Right lobe of liver (tissue), 6 donors: Measurements from ENCODE around the gene GPC5. TPM values are rescaled to one million over a fixed set of nuclear protein-coding genes. Genes with fewer than 3 reads are reported as not detected.

Source experiments
- ATAC-seq, 4 donors: fragments of 200-7000 bp; cut with Tn5 transposase; one replicate each; pipeline ENCODE4 v1.9.1; 2020; ENCODE audit warnings: mild to moderate bottlenecking in 4 of 4, moderate library complexity in 4 of 4
- DNase-seq, 3 donors: peaks; one replicate each; pipeline ENCODE4 v3.0.0-alpha.2; 2020
- H3K27ac ChIP-seq, 3 donors: fragments of 200-600 bp; one replicate each; pipeline ENCODE4 v1.8.0; 2022
- H3K27me3 ChIP-seq, 2 donors: fragments of 200-600 bp; one replicate each; pipeline ENCODE4 v1.8.0; 2022
- H3K36me3 ChIP-seq, 4 donors: fragments of 200-600 bp; sonication (generic) in 1 of 4; one replicate each; pipeline versions ENCODE4 v1.5.1 to v1.8.0; 2017 to 2022; ENCODE audit warnings: control low read depth in 1 of 4
- H3K4me1 ChIP-seq, 4 donors: fragments of 200-600 bp; sonication (generic) in 1 of 4; one replicate each; pipeline versions ENCODE4 v1.5.1 to v1.8.0; 2017 to 2022; ENCODE audit warnings: control low read depth in 1 of 4
- H3K4me3 ChIP-seq, 3 donors: fragments of 200-600 bp; one replicate each; pipeline ENCODE4 v1.8.0; 2022
- H3K9me3 ChIP-seq, 4 donors: fragments of 200-600 bp; sonication (generic) in 1 of 4; one replicate each; pipeline versions ENCODE4 v1.5.1 to v1.8.0; 2017 to 2022; ENCODE audit warnings: control low read depth in 1 of 4
- POLR2A ChIP-seq: fragments of 450-650 bp; IDR thresholded peaks from one replicate; pipeline ENCODE4 v1.6.1; 2017; ENCODE audit warnings: antibody characterized with exemption, mild to moderate bottlenecking
- WGBS: methylation state at CpG from one replicate; pipeline ENCODE4 v1.1.6; 2018; ENCODE audit warnings: low coverage, low lambda C conversion rate; ENCODE audit not compliant: insufficient coverage; ENCODE audit errors: missing lambda C conversion rate; 5-methylcytosine and 5-hydroxymethylcytosine counted together
- intact Hi-C, 2 donors: fragments of 100-400 bp; cut with DNase I; formaldehyde crosslinking; loops; one replicate each; pipeline versions ENCODE4 v1.11.2 to v1.14.1; 2022
- total RNA-seq, 6 experiments: library from RNA; depleted of rRNA in 2 of 6; stranded (reverse); fragments of >200 nt in 2 of 6; fragmentation: NEBNext Ultra II Directional in 3 of 6; extraction: Animal tissue kit (Norgen Biotek cat#: 25700) in 3 of 6; gene quantifications; one replicate each; pipeline versions ENCODE4 v1.1.0 to v1.2.4, GENCODE V29; 2016 to 2023
- TF ChIP-seq, protein P1 (sequence below), 4 donors: fragments of 200-600 bp in 3 of 4; fragments of 450-650 bp in 1 of 4; IDR thresholded peaks; one replicate each; pipeline versions ENCODE4 v1.5.1 to v1.8.0; 2016 to 2022; ENCODE audit warnings: antibody characterized with exemption in 4 of 4, mild to moderate bottlenecking in 2 of 4
- donor health status: DM: no; HTN: yes; CAD: no.
- donor health status: DM: no; HTN: no; CAD: no.
- donor health status: DM: no; HTN: no; CAD: no.
- donor health status: DM: no; HTN: yes; CAD: no.
- donor health status: DM: no; HTN: yes; CAD: no.

GPC5 gene
- total RNA-seq, 6 experiments from 2014 or later, result 0.12 to 0.99 (median 0.66) TPM

DNA sequence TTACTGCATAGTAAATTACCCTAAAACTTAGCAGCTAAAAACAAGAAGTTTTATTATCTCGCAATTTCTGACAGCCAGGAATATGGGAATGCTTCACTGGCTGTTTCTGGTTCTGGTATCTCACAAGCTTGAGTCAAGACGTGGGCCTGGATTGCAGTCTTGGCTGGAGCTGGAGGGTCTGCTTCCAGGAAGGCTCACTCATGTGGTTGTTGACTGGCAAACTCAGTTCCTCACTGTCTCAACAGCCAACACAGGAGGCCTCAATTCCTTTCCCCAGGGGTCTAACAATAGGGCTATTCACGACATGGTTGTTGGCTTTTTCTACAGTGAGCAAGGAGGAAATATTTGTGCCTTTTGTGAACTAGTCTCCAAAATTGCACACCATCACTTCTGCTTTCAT lies 146.3 kb downstream of the GPC5 start:
- DNase-seq (no peak), ATAC-seq (no peak)
- TF ChIP-seq, protein P1, sequence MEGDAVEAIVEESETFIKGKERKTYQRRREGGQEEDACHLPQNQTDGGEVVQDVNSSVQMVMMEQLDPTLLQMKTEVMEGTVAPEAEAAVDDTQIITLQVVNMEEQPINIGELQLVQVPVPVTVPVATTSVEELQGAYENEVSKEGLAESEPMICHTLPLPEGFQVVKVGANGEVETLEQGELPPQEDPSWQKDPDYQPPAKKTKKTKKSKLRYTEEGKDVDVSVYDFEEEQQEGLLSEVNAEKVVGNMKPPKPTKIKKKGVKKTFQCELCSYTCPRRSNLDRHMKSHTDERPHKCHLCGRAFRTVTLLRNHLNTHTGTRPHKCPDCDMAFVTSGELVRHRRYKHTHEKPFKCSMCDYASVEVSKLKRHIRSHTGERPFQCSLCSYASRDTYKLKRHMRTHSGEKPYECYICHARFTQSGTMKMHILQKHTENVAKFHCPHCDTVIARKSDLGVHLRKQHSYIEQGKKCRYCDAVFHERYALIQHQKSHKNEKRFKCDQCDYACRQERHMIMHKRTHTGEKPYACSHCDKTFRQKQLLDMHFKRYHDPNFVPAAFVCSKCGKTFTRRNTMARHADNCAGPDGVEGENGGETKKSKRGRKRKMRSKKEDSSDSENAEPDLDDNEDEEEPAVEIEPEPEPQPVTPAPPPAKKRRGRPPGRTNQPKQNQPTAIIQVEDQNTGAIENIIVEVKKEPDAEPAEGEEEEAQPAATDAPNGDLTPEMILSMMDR (IDR thresholded peaks at IDR 0.05), result no peak
- no peak for TF ChIP-seq POLR2A
- H3K27ac ChIP-seq, result no peak overlapping the region
- H3K4me3 ChIP-seq, result no peak overlapping the region
- 34% methylated on average over 3 of the region's 3 CpGs for WGBS
- no peaks in the 10 kb centered on the region for H3K36me3 ChIP-seq
- H3K9me3 ChIP-seq, result no peaks in the 10 kb centered on the region
- H3K4me1 ChIP-seq, result peaks cover 0 to 4% (median 0%) of the 10 kb centered on the region in 4 donors
- H3K27me3 ChIP-seq, result no peaks in the 10 kb centered on the region
- intact Hi-C loops, result no loop called here

DNA sequence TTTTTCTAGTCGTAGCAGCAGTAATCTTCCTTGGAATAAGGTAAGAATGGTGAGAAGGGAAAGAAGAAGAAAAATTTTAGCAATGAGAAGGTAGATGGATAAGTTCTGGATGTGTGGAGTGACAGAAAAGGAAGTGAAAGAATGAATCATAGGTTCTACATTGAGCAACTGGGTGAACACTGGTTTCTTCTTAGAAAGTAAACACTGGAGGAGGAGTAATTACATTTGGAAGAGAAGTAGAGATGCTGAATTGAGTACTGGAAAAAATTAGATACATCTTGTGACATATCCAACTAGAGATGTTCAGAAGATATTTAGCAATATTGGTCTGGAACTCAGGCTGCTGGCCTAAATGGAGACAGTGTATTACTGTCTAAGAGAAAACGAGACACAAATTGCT lies 148.5 kb downstream of the GPC5 start:
- no peak overlapping the region for H3K4me3 ChIP-seq
- H3K9me3 ChIP-seq, result no peaks in the 10 kb centered on the region
- intact Hi-C loops, result no loop called here
- no peak overlapping the region for H3K27ac ChIP-seq
- H3K27me3 ChIP-seq, result no peaks in the 10 kb centered on the region
- WGBS, result 80% methylated on average over 2 of the region's 2 CpGs
- TF ChIP-seq, protein P1 (IDR thresholded peaks at IDR 0.05), result no peak
- no peak for TF ChIP-seq POLR2A
- ATAC-seq (peak in 1 of 4 donors; percentile 64), DNase-seq (no peak)
- peaks cover 0 to 3% (median 0%) of the 10 kb centered on the region in 4 donors for H3K4me1 ChIP-seq
- no peaks in the 10 kb centered on the region for H3K36me3 ChIP-seq

DNA sequence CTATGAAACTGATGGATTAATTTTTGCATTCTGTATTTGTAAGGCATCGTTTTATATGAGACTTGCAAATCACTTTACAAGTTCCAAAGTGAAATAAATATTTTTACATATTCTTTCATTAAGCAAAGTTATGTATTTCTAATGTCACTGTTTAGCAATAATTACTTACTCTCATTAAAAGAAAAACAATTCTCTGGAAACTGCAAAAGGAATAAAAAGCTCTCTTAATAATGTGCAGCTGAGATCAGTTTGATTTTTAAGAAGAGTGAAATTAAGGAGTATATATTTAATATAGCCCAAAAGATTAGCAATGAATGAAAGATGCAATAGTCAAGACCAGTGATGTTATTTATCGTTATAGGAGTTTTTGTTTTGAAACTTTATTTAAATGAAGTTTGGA lies 155.2 kb downstream of the GPC5 start:
- DNase-seq (no peak), ATAC-seq (no peak)
- TF ChIP-seq POLR2A, result no peak
- TF ChIP-seq, protein P1 (IDR thresholded peaks at IDR 0.05), result no peak
- H3K36me3 ChIP-seq, result no peaks in the 10 kb centered on the region
- intact Hi-C loops, result no loop called here
- H3K9me3 ChIP-seq, result no peaks in the 10 kb centered on the region
- 83% methylated on average over 2 of the region's 2 CpGs for WGBS
- H3K4me1 ChIP-seq, result peaks cover 0 to 3% (median 0%) of the 10 kb centered on the region in 4 donors
- no peak overlapping the region for H3K27ac ChIP-seq
- H3K27me3 ChIP-seq, result no peaks in the 10 kb centered on the region
- H3K4me3 ChIP-seq, result no peak overlapping the region

DNA sequence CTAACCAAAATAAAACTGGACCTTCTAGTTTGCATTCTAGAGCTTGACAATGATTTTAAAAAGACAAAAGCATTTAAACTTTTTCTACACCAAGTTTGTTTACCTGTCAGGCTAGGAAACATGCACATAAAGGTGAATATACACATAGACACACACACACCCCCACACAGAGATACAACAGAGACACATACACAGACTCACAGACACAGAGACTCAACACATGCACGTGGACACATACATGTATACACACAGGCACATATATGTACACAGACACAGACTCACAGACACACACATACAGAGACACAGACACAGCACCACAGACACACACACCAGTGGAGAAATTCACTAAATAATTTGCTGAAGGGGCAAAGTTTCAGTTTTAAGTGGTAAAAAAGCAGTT lies 155.7 kb downstream of the GPC5 start:
- ATAC-seq (no peak), DNase-seq (no peak)
- intact Hi-C loops, result no loop called here
- Histone ChIP-seq H3K4me1 (peaks cover 0 to 3% (median 0%) of the 10 kb centered on the region in 4 donors), H3K36me3 (no peaks in the 10 kb centered on the region), H3K27me3 (no peaks in the 10 kb centered on the region), H3K9me3 (no peaks in the 10 kb centered on the region), H3K27ac (no peak overlapping the region), H3K4me3 (no peak overlapping the region)
- TF ChIP-seq POLR2A, result no peak
- WGBS, result 43% methylated on average over 1 of the region's 1 CpG

DNA sequence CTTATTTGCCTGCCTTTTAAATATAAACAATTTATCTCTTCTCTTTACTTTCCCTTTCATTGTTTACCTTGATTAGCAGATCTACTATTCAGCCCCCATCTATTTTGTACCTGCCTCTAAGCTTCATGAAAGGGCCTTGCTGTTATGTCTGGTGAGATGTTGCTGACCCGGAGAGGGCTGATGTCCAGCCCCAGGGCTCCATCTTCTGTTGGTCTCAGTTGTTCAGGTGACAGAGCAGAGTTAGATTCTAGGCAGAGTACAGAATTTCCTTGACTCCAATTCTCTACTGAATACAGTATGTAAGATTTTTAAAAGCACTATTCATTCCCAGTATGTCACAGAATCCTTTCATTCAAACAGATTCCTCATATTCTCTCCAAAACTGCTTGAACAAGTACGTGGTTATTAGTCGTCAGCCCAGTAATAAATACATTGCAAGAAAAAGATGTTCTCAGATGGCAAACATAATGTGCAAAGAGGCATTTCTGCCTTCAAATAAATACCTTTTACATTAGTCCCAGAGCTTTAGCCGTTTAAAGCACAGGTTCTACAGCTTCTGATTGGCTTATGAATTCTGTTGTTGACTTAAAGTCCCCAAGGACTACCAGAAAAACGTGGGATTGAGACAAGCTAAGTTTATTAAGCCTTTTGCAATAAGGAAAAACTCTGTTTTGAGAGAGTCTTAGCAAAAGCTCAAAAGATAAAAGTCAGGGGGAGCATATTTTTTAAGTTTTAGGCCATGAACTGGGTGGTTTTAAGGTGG lies 159.1 kb downstream of the GPC5 start:
- intact Hi-C loops, result no loop called here
- ATAC-seq (no peak), DNase-seq (no peak)
- Histone ChIP-seq H3K27ac (no peak overlapping the region), H3K4me3 (no peak overlapping the region), H3K9me3 (no peaks in the 10 kb centered on the region), H3K4me1 (no peaks in the 10 kb centered on the region), H3K27me3 (no peaks in the 10 kb centered on the region), H3K36me3 (no peaks in the 10 kb centered on the region)
- WGBS, result 52% methylated on average over 5 of the region's 5 CpGs
- TF ChIP-seq POLR2A, result no peak
- TF ChIP-seq, protein P1 (IDR thresholded peaks at IDR 0.05), result no peak
